SK-N-MC (cell line): Measurements from ENCODE around the gene EPAS1.

Experiments
- EZH2 ChIP-seq: fragments of 200-600 bp; sonication (generic); IDR thresholded peaks from one replicate; pipeline ENCODE4 v1.6.1; 2017; ENCODE audit warnings: antibody characterized with exemption
- POLR2AphosphoS5 ChIP-seq: IDR thresholded peaks from 2 replicates; pipeline ENCODE4 v1.6.1; 2012; ENCODE audit warnings: mild to moderate bottlenecking, low read depth, low read length, borderline replicate concordance

GRCh38 chr2:46303233-46303632 is 6.0 kb downstream of the EPAS1 start:
- TF ChIP-seq POLR2AphosphoS5 (no peak), EZH2 (no peak)
